ENCODE measurements around the gene LYL1. TPM values are rescaled to one million over a fixed set of nuclear protein-coding genes. Genes with fewer than 3 reads are reported as not detected.

The LYL1 gene
- total RNA-seq, 1 experiment from 2014 or later = 0.23 TPM

- Histone ChIP-seq H3K27me3 (ENCODE audit: control insufficient read depth, insufficient read depth, low read length) (no peaks in the 10 kb centered on the region), H3K9me3 (ENCODE audit: control insufficient read depth, insufficient read depth, low read depth, low read length) (no peaks in the 10 kb centered on the region), H3K4me1 (ENCODE audit: control insufficient read depth, insufficient read depth, low read length) (peaks cover under 1% of the 10 kb centered on the region), H3K36me3 (ENCODE audit: control insufficient read depth, insufficient read depth, low read length) (peaks cover 10% of the 10 kb centered on the region; the same call in 1 of the 2 replicates), H3K27ac (ENCODE audit: low read length) (peak overlapping the region; percentile 96), H3K4me3 (ENCODE audit: low read depth in 2 of 2, low read length in 2 of 2) (peak overlapping the region; percentile 83 to 93)
- ChIA-PET POLR2A (interaction anchor here (0.6 kb wide), 2 partner anchors 546 to 584 kb away, joined by 4 to 11 read pairs; no protein-coding TSS in a partner anchor), CTCF (no interaction called here)
- BruUV-seq (replicated peaks) = no TSS peak
- DNase-seq (ENCODE audit: low read depth, low spot score) = no peak
- intact Hi-C loops (cut with micrococcal nuclease; ENCODE audit: unreplicated experiment) (no loop called here), in situ Hi-C loops (cut with HindIII; ENCODE audit: low pct_unique_long_range_greater_than_20kb, low sequenced_read_pairs) (no loop called here)
- peak; percentile 1 for ATAC-seq
- TF ChIP-seq TCF7L2 (IDR thresholded peaks at IDR 0.05; ENCODE audit: low read depth, low read length) (no peak), CTCF (IDR thresholded peaks at IDR 0.05) (no peak), POLR2AphosphoS5 (IDR thresholded peaks at IDR 0.05; ENCODE audit: low read depth, low read length) (no peak), SIN3A (IDR thresholded peaks at IDR 0.05; ENCODE audit: borderline replicate concordance, insufficient read depth, low read depth, low read length) (no peak), REST (IDR thresholded peaks at IDR 0.05; ENCODE audit: insufficient read depth in 1 of 2, low read depth in 2 of 2, low read length in 1 of 2) (no peak)
Measured at GRCh38 chr19:13150931-13151604, 48.4 kb upstream of the LYL1 start.

- Histone ChIP-seq H3K36me3 (ENCODE audit: control insufficient read depth, insufficient read depth, low read length) (peaks cover 10% of the 10 kb centered on the region; the same call in 1 of the 2 replicates), H3K4me3 (ENCODE audit: low read depth in 2 of 2, low read length in 2 of 2) (peak within 1 kb of the TSS; percentile 83 to 93), H3K9me3 (ENCODE audit: control insufficient read depth, insufficient read depth, low read depth, low read length) (no peaks in the 10 kb centered on the region), H3K27me3 (ENCODE audit: control insufficient read depth, insufficient read depth, low read length) (no peaks in the 10 kb centered on the region), H3K27ac (ENCODE audit: low read length) (peak within 1 kb of the TSS; percentile 96), H3K4me1 (ENCODE audit: control insufficient read depth, insufficient read depth, low read length) (no peaks in the 10 kb centered on the region)
- intact Hi-C loops (cut with micrococcal nuclease; ENCODE audit: unreplicated experiment) = no loop called here
- ChIA-PET POLR2A (interaction anchor here (0.6 kb wide), 2 partner anchors 546 to 585 kb away, joined by 4 to 11 read pairs; no protein-coding TSS in a partner anchor), CTCF (no interaction called here)
- in situ Hi-C loops (cut with HindIII; ENCODE audit: low pct_unique_long_range_greater_than_20kb, low sequenced_read_pairs) = no loop called here
- DNase-seq (ENCODE audit: low read depth, low spot score) (no peak), ATAC-seq (peak; percentile 67)
- TF ChIP-seq SIN3A (IDR thresholded peaks at IDR 0.05; ENCODE audit: borderline replicate concordance, insufficient read depth, low read depth, low read length) = peak; percentile 70; the same call in 1 of the 2 replicates
- TF ChIP-seq CTCF (IDR thresholded peaks at IDR 0.05) = no peak; the same call in 1 of the 2 replicates
- TF ChIP-seq REST (IDR thresholded peaks at IDR 0.05; ENCODE audit: insufficient read depth in 1 of 2, low read depth in 2 of 2, low read length in 1 of 2) = no peak
- peak; percentile 56; the same call in 1 of the 2 replicates for TF ChIP-seq POLR2AphosphoS5 (IDR thresholded peaks at IDR 0.05; ENCODE audit: low read depth, low read length)
- no TSS peak for BruUV-seq (replicated peaks)
Measured at GRCh38 chr19:13150187-13150930, 47.7 kb upstream of the LYL1 start, which contains the start of the genes IER2 and STX10. Gene IER2, plus strand, starts transcription at chr19:13150411. Its CDS starts 2,776 bp downstream, at chr19:13153187. Gene STX10, minus strand, starts transcription at chr19:13150375. Its CDS starts 202 bp downstream, at chr19:13150173.
